GM12878 (cell line): ENCODE measurements around the gene CYP4A22. TPM values are rescaled to one million over a fixed set of nuclear protein-coding genes. Genes with fewer than 3 reads are reported as not detected.

Experiments used
- ATAC-seq: fragments of 200-7000 bp; cut with Tn5 transposase; 3 replicates; pipeline ENCODE4 v1.9.1; 2020; ENCODE audit warnings: mild to moderate bottlenecking, moderate library complexity
- BruUV-seq: library from RNA; stranded (reverse); fragments of 400-500 nt; replicated peaks from 2 replicates; lab custom pipeline; 2021; lab: Mats Ljungman, UMichigan
- CTCF ChIA-PET: fragments of 300-600 bp; sonication (Branson Sonifier 250); formaldehyde crosslinking; extraction: SDS; loops from one replicate; lab custom pipeline; 2021; ENCODE audit warnings: inconsistent platforms; lab: Yijun Ruan, JAX
- POLR2A ChIA-PET: fragments of 350-600 bp; formaldehyde crosslinking; extraction: SDS; loops from one replicate; lab custom pipeline; 2021; ENCODE audit warnings: inconsistent platforms; lab: Charles Lee
- RAD21 ChIA-PET: fragments of 300-600 bp; sonication (Branson Sonifier 250); formaldehyde crosslinking; loops from one replicate; lab custom pipeline; 2023; ENCODE audit warnings: antibody characterized with exemption; ENCODE audit not compliant: unreplicated experiment; lab: Charles Lee
- SMC1A ChIA-PET: fragments of 300-600 bp; sonication (Branson Sonifier 250); formaldehyde crosslinking; loops from one replicate; lab custom pipeline; 2023; ENCODE audit not compliant: unreplicated experiment, uncharacterized antibody; lab: Charles Lee
- DNase-seq: peaks from one replicate; pipeline ENCODE4 v3.0.0-alpha.2; 2011; ENCODE audit warnings: low read depth, low spot score
- FAIRE-seq: peaks from 3 replicates; lab custom pipeline; 2011; peaks lifted over from hg19 to GRCh38; lab: Jason Lieb, UNC
- H2AFZ ChIP-seq: 2 replicates; pipeline ENCODE4 v1.6.0; 2011; ENCODE audit warnings: low read depth, low read length, control low read depth; ENCODE audit not compliant: control insufficient read depth
- H3K27ac ChIP-seq: 2 replicates; pipeline ENCODE4 v1.5.1; 2011; ENCODE audit warnings: control low read depth; ENCODE audit not compliant: control insufficient read depth, insufficient read depth
- H3K27me3 ChIP-seq, 2 experiments: replicated peaks in 1 of 2; 2 replicates each; pipeline versions ENCODE4 v1.6.0 to v1.6.1; 2011; ENCODE audit warnings: low read length in 1 of 2; ENCODE audit not compliant: control insufficient read depth in 2 of 2, insufficient read depth in 2 of 2
- H3K36me3 ChIP-seq, 2 experiments: 2 replicates each; pipeline ENCODE4 v1.5.1; 2011; ENCODE audit warnings: low read length in 1 of 2; ENCODE audit not compliant: control insufficient read depth in 2 of 2, insufficient read depth in 2 of 2
- H3K4me1 ChIP-seq: 2 replicates; pipeline ENCODE4 v1.6.1; 2011; ENCODE audit warnings: mild to moderate bottlenecking, low read length, moderate library complexity, mixed read lengths; ENCODE audit not compliant: control insufficient read depth, insufficient read depth
- H3K4me2 ChIP-seq: 2 replicates; pipeline ENCODE4 v1.6.0; 2011; ENCODE audit warnings: control low read depth; ENCODE audit not compliant: control insufficient read depth, insufficient read depth
- H3K4me3 ChIP-seq: fragments of 200-600 bp; sonication (generic); 2 replicates; pipeline ENCODE4 v1.5.1; 2016
- H3K79me2 ChIP-seq: 2 replicates; pipeline ENCODE4 v1.6.0; 2011; ENCODE audit warnings: low read length; ENCODE audit not compliant: control insufficient read depth, insufficient read depth
- H3K9ac ChIP-seq: 2 replicates; pipeline ENCODE4 v1.8.0; 2011; ENCODE audit warnings: low read length, control low read depth, mixed read lengths; ENCODE audit not compliant: control insufficient read depth, insufficient read depth
- H3K9me3 ChIP-seq: replicated peaks from 3 replicates; pipeline ENCODE4 v1.5.1; 2011; ENCODE audit warnings: mild to moderate bottlenecking, low read length; ENCODE audit not compliant: control insufficient read depth, insufficient read depth
- H4K20me1 ChIP-seq: 2 replicates; pipeline ENCODE4 v1.6.0; 2011; ENCODE audit not compliant: control insufficient read depth, insufficient read depth
- CBX5 ChIP-seq: sonication (generic); IDR thresholded peaks from 2 replicates; pipeline ENCODE4 v1.6.1; 2016; ENCODE audit warnings: low read depth, moderate library complexity, mild to moderate bottlenecking, inconsistent platforms
- CHD4 ChIP-seq: fragments of 200-600 bp; sonication (generic); IDR thresholded peaks from 2 replicates; pipeline ENCODE4 v1.6.1; 2016; ENCODE audit warnings: mild to moderate bottlenecking
- CREB1 ChIP-seq: IDR thresholded peaks from 2 replicates; pipeline ENCODE4 v1.6.1; 2012; ENCODE audit warnings: low read depth, mild to moderate bottlenecking, inconsistent platforms
- DPF2 ChIP-seq: fragments of 450-650 bp; IDR thresholded peaks from 2 replicates; pipeline ENCODE4 v1.6.1; 2017; ENCODE audit warnings: mild to moderate bottlenecking
- NBN ChIP-seq: fragments of 450-650 bp; IDR thresholded peaks from 2 replicates; pipeline ENCODE4 v1.6.1; 2016
- NFYA ChIP-seq: IDR thresholded peaks from 2 replicates; pipeline ENCODE4 v1.6.1; 2011; ENCODE audit warnings: low read depth, mild to moderate bottlenecking, low read length, improper control_type of control experiment, borderline replicate concordance
- POLR2A ChIP-seq: IDR thresholded peaks from 2 replicates; pipeline ENCODE4 v1.6.1; 2011; ENCODE audit warnings: low read depth, mild to moderate bottlenecking, low read length
- RAD21 ChIP-seq: IDR thresholded peaks from 2 replicates; pipeline ENCODE4 v1.6.1; 2011; ENCODE audit warnings: mild to moderate bottlenecking, low read depth, low read length, moderate library complexity; ENCODE audit not compliant: insufficient read depth
- RCOR1 ChIP-seq: conservative IDR thresholded peaks from 2 replicates; pipeline ENCODE4 v1.6.1; 2012; ENCODE audit warnings: low read depth, low read length, improper control_type of control experiment
- SMC3 ChIP-seq: IDR thresholded peaks from 2 replicates; pipeline ENCODE4 v1.6.1; 2011; ENCODE audit warnings: low read length, improper control_type of control experiment, borderline replicate concordance
- TCF12 ChIP-seq: IDR thresholded peaks from 2 replicates; pipeline ENCODE4 v1.6.1; 2011; ENCODE audit warnings: low read depth, mild to moderate bottlenecking, low read length
- YY1 ChIP-seq: IDR thresholded peaks from 2 replicates; pipeline ENCODE4 v1.6.1; 2011; ENCODE audit warnings: low read depth, mild to moderate bottlenecking, low read length
- ZNF622 ChIP-seq: fragments of 450-650 bp; IDR thresholded peaks from 2 replicates; pipeline ENCODE4 v1.6.1; 2017; ENCODE audit warnings: mild to moderate bottlenecking, inconsistent platforms
- WGBS: methylation state at CpG from one replicate; pipeline ENCODE4 v1.1.6; 2016; ENCODE audit warnings: low lambda C conversion rate; ENCODE audit not compliant: insufficient replicate concordance, insufficient coverage; ENCODE audit errors: missing lambda C conversion rate; 5-methylcytosine and 5-hydroxymethylcytosine counted together
- in situ Hi-C: fragments of 300-500 bp; cut with MboI; formaldehyde crosslinking; loops from 9 replicates; pipeline ENCODE4 v1.14.3; 2018; ENCODE audit warnings: mixed read lengths
- intact Hi-C: fragments of 100-400 bp; cut with micrococcal nuclease; formaldehyde crosslinking; loops from one replicate; pipeline ENCODE4 v1.14.2; 2022; ENCODE audit not compliant: unreplicated experiment
- polyA plus RNA-seq, 11 experiments: library from polyadenylated mRNA; depleted of rRNA in 4 of 11; unstranded in 6 of 11; stranded (reverse) in 5 of 11; fragments of >200 nt; fragmentation: Nextera tagmentation in 4 of 11; fragmentation: Illumina TruSeq in 1 of 11; extraction: Ambion mirVana in 4 of 11; extraction: Trizol in 1 of 11; gene quantifications; 1 replicate in 1 of 11; 2 replicates in 10 of 11; pipeline versions ENCODE4 v1.2.1 to v1.2.3, GENCODE V29; 2011 to 2016; ENCODE audit warnings: inconsistent platforms in 2 of 11, missing spikeins in 2 of 11, low read depth in 1 of 11
- total RNA-seq, 4 experiments: library from RNA; depleted of rRNA in 3 of 4; stranded (reverse); fragments of >200 nt in 3 of 4; fragmentation: Illumina TruSeq in 1 of 4; extraction: Trizol in 1 of 4; gene quantifications; 2 replicates each; pipeline versions ENCODE4 v1.2.1 to v1.2.3, GENCODE V29; 2013 to 2021
- TF ChIP-seq, protein P1 (sequence below): fragments of 450-650 bp; IDR thresholded peaks from 2 replicates; pipeline ENCODE4 v1.6.1; 2016; ENCODE audit warnings: mild to moderate bottlenecking
- TF ChIP-seq, protein P2 (sequence below): IDR thresholded peaks from 2 replicates; pipeline ENCODE4 v1.6.1; 2012; ENCODE audit warnings: mild to moderate bottlenecking, low read depth, low read length
- TF ChIP-seq, protein P3 (sequence below), 3 experiments: IDR thresholded peaks in 2 of 3; conservative IDR thresholded peaks in 1 of 3; 2 replicates each; pipeline ENCODE4 v1.5.1; 2011; ENCODE audit warnings: low read depth in 3 of 3, low read length in 3 of 3, mild to moderate bottlenecking in 3 of 3, control low read depth in 2 of 3, moderate library complexity in 2 of 3, inconsistent platforms in 1 of 3, mixed read lengths in 1 of 3; ENCODE audit not compliant: control insufficient read depth in 2 of 3, insufficient read depth in 1 of 3; ENCODE audit errors: extremely low read depth in 1 of 3

The CYP4A22 gene
- total and polyA plus RNA-seq, 10 of the 15 experiments (the other 5 are each of a cell fraction or from before 2014, with no cell fraction given), result not detected

DNA sequence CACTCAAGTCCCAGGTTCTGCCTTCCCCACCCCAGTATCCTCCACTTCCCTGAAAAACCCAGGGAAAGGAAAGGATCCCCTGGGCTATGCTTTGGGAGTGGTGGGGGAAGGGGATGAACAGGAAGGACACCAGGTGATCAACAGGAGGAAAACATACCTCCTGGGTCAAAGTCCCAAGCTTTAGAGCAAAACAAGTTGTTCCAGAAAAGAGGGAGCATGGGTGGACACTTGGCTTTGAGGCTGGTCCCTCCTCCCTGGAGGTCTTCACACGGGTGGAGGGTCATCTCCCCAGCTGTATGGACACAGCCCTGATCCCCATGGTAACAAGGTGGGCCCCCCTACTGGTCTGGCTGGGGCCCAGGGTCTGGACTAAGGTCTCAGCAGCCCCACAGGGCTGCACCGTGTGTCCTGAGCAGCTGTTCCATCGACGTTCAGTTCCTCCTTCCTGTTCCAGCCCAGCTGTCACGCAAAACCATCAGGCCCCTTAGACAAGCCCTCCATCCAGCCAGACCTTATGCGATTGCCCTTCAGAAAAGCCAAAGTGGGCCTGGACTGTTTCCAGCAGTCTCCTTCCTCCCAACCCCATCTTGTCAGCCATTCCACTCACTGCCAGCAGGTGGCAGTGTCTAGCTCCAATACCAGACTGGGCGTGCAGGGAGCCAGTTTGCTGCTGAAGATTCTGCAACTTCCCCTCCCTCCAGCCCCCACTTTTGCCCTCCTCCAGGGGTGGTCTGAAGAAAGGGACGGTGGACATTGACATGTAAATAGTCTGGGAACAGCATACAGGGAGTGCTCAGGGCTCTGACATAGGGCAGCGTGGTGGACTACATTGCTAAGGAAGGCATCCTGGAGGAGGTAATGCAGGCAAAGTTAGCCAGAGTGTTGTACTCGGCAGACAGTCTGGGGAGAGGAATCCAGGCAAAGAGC, 55.5 kb downstream of the CYP4A22 start:
- peak; percentile 94 for ATAC-seq
- Histone ChIP-seq H2AFZ (no peak overlapping the region), H3K9ac (no peak overlapping the region)
- POLR2A ChIA-PET, result no interaction called here
- CTCF ChIA-PET, result interaction anchor here (0.6 to 6.5 kb wide), 27 partner anchors 9 to 538 kb away, joined by 3 to 71 read pairs (median 4); no protein-coding TSS in a partner anchor
- BruUV-seq, result no TSS peak
- SMC1A ChIA-PET, result interaction anchor here (1.7 to 2.5 kb wide), 3 partner anchors 10 to 71 kb away, joined by 3 to 13 read pairs (median 10); no protein-coding TSS in a partner anchor
- intact Hi-C loops, result loop anchor here (2.0 to 10.0 kb wide), 3 partner anchors 70 to 520 kb away; no protein-coding TSS in a partner anchor
- TF ChIP-seq, protein P1, sequence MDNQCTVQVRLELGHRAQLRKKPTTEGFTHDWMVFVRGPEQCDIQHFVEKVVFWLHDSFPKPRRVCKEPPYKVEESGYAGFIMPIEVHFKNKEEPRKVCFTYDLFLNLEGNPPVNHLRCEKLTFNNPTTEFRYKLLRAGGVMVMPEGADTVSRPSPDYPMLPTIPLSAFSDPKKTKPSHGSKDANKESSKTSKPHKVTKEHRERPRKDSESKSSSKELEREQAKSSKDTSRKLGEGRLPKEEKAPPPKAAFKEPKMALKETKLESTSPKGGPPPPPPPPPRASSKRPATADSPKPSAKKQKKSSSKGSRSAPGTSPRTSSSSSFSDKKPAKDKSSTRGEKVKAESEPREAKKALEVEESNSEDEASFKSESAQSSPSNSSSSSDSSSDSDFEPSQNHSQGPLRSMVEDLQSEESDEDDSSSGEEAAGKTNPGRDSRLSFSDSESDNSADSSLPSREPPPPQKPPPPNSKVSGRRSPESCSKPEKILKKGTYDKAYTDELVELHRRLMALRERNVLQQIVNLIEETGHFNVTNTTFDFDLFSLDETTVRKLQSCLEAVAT, result no peak
- TF ChIP-seq CBX5 (no peak), TCF12 (no peak), RAD21 (peak; percentile 80), DPF2 (no peak), RCOR1 (no peak), POLR2A (no peak), CHD4 (no peak), YY1 (peak; percentile 78), NBN (no peak), SMC3 (peak; percentile 74), CREB1 (no peak), ZNF622 (no peak), NFYA (no peak)
- TF ChIP-seq, protein P2, sequence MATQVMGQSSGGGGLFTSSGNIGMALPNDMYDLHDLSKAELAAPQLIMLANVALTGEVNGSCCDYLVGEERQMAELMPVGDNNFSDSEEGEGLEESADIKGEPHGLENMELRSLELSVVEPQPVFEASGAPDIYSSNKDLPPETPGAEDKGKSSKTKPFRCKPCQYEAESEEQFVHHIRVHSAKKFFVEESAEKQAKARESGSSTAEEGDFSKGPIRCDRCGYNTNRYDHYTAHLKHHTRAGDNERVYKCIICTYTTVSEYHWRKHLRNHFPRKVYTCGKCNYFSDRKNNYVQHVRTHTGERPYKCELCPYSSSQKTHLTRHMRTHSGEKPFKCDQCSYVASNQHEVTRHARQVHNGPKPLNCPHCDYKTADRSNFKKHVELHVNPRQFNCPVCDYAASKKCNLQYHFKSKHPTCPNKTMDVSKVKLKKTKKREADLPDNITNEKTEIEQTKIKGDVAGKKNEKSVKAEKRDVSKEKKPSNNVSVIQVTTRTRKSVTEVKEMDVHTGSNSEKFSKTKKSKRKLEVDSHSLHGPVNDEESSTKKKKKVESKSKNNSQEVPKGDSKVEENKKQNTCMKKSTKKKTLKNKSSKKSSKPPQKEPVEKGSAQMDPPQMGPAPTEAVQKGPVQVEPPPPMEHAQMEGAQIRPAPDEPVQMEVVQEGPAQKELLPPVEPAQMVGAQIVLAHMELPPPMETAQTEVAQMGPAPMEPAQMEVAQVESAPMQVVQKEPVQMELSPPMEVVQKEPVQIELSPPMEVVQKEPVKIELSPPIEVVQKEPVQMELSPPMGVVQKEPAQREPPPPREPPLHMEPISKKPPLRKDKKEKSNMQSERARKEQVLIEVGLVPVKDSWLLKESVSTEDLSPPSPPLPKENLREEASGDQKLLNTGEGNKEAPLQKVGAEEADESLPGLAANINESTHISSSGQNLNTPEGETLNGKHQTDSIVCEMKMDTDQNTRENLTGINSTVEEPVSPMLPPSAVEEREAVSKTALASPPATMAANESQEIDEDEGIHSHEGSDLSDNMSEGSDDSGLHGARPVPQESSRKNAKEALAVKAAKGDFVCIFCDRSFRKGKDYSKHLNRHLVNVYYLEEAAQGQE, result no peak
- TF ChIP-seq, protein P3, sequence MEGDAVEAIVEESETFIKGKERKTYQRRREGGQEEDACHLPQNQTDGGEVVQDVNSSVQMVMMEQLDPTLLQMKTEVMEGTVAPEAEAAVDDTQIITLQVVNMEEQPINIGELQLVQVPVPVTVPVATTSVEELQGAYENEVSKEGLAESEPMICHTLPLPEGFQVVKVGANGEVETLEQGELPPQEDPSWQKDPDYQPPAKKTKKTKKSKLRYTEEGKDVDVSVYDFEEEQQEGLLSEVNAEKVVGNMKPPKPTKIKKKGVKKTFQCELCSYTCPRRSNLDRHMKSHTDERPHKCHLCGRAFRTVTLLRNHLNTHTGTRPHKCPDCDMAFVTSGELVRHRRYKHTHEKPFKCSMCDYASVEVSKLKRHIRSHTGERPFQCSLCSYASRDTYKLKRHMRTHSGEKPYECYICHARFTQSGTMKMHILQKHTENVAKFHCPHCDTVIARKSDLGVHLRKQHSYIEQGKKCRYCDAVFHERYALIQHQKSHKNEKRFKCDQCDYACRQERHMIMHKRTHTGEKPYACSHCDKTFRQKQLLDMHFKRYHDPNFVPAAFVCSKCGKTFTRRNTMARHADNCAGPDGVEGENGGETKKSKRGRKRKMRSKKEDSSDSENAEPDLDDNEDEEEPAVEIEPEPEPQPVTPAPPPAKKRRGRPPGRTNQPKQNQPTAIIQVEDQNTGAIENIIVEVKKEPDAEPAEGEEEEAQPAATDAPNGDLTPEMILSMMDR (IDR thresholded peaks at IDR 0.05 in 2 of 3, conservative IDR thresholded peaks at IDR 0.05 in 1 of 3; ENCODE audit: control insufficient read depth in 2 of 3, extremely low read depth in 1 of 3, insufficient read depth in 1 of 3, low read depth in 3 of 3, low read length in 3 of 3), result peak; percentile 86 to 96 (median 95)
- TF ChIP-seq, all 136 proteins: peak for 4
- no peaks in the 10 kb centered on the region for H3K9me3 ChIP-seq
- peak; percentile 93 for FAIRE-seq
- no peaks in the 10 kb centered on the region for H4K20me1 ChIP-seq
- no peak for DNase-seq
- no peak overlapping the region for H3K4me3 ChIP-seq
- no peak overlapping the region for H3K27ac ChIP-seq
- no peaks in the 10 kb centered on the region for H3K4me1 ChIP-seq
- no peaks in the 10 kb centered on the region for H3K36me3 ChIP-seq
- WGBS, result 12% methylated on average over 10 of the region's 10 CpGs
- in situ Hi-C loops, result loop anchor here (5.0 kb wide), 1 partner anchor 530 kb away; no protein-coding TSS in a partner anchor
- H3K4me2 ChIP-seq, result no peak overlapping the region
- RAD21 ChIA-PET, result interaction anchor here (1.1 to 2.4 kb wide), 4 partner anchors 14 to 245 kb away, joined by 3 to 22 read pairs (median 6); partner anchors contain the start of gene FOXD2
- H3K27me3 ChIP-seq, result peaks cover 0 to 5% of the 10 kb centered on the region in 2 experiments; a peak in 1 of 4 replicates
- no peaks in the 10 kb centered on the region for H3K79me2 ChIP-seq
